ENCODE results near the gene EDAR.

DNA sequence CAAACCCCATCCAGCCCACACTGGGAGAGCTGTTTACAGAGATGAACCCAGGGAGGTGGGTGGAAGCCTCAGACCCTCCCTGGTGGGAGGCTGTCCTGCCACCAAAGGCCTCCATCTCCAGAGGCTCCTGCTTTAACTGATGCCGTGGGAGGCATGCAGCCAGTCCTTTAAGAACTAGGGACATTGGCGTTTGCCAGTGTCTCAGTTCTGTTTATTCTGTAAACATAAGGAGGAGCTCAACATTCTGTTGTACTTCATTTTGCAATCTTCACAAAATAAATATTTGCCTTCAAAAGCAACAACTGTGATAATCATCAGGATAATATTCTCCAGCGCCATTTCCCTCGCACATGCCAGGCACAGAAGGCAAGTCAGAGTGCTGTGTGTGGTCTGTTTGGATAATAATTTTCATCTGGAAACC lies 6.8 kb downstream of the EDAR start:
- TF ChIP-seq, protein P1, sequence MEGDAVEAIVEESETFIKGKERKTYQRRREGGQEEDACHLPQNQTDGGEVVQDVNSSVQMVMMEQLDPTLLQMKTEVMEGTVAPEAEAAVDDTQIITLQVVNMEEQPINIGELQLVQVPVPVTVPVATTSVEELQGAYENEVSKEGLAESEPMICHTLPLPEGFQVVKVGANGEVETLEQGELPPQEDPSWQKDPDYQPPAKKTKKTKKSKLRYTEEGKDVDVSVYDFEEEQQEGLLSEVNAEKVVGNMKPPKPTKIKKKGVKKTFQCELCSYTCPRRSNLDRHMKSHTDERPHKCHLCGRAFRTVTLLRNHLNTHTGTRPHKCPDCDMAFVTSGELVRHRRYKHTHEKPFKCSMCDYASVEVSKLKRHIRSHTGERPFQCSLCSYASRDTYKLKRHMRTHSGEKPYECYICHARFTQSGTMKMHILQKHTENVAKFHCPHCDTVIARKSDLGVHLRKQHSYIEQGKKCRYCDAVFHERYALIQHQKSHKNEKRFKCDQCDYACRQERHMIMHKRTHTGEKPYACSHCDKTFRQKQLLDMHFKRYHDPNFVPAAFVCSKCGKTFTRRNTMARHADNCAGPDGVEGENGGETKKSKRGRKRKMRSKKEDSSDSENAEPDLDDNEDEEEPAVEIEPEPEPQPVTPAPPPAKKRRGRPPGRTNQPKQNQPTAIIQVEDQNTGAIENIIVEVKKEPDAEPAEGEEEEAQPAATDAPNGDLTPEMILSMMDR (IDR thresholded peaks at IDR 0.05) = no peak
- TF ChIP-seq POLR2AphosphoS5 (IDR thresholded peaks at IDR 0.05) = no peak
- TF ChIP-seq POLR2A (IDR thresholded peaks at IDR 0.05; ENCODE audit: low read depth) = no peak
- no peak for TF ChIP-seq EP300 (IDR thresholded peaks at IDR 0.05)

Data from esophagus muscularis mucosa (tissue), 4 donors.